Pons (tissue), 1 donor: ENCODE measurements around the gene ZKSCAN5.
"Not testable (repeated sequence)": the region's sequence is repeated elsewhere in the genome, so short reads cannot be mapped to it uniquely, and the experiment has no call there.

ENCODE experiments used
- DNase-seq: peaks from one replicate; pipeline ENCODE4 v3.0.0-alpha.2; 2016; ENCODE audit warnings: low spot score

ZKSCAN5 gene

DNA sequence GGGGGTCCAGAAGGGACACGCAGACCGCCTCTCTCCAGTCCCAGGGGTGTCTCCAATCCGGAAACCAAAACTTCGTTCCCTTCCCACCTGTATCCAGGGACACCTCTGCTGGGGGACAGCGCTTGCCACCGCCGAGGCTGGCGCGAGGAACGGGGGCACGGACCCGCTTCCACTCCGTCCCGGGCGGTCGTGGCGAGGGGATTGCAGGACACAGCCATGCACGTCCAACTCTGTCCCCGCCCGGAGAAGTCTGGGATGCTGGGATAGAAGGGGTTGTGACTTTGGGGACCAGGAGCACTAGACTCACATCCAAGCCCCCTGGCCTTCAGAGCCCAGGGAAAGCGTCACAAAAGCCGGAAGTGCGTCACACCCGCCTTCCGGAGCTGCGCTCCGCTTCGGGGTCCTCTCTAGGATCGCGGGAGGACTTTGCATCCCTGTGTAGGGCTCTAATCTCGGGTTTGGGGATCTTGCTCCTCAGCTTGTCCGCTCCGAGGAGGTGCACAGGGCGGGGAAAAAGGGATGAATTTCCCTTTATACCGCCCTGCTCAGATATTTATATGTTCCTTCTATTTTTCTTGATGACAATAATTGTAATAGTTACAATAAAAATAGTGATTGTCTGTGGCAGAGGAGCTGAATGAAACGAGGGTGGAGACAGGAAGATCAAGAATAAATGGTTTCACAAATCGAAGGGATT is 47.5 kb downstream of the ZKSCAN5 start, which contains the start of gene FAM200A:
FAM200A (minus strand) TSS at position 348 of the 697 bp plus-strand sequence. CDS start 3,707 bp downstream, outside the sequence.
- DNase-seq = peak; percentile 90

DNA sequence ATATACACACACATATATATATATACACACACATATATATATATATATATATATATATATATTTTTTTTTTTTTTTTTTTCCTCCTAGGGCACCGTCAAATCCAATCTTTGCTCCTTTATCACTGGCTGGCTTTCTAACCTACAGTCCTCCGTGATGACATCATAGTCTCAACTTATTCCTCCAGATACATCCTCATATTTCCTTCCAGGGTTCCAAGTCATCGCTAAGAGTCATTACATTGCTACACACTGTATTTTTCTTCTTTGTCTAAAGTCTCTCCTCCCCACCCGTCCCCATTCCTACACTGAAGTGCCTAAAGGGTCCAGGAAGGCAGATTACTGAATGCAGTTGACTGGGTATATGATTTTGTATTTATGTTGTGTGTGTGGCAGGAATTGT is 48.6 kb downstream of the ZKSCAN5 start:
- no peak for DNase-seq

- DNase-seq = no peak
Observed at GRCh38 chr7:99554939-99555338, 50.5 kb downstream of the ZKSCAN5 start.

- no peak for DNase-seq
Observed at GRCh38 chr7:99557196-99557607, 52.7 kb downstream of the ZKSCAN5 start.

GRCh38 chr7:99557940-99558305 is 53.5 kb downstream of the ZKSCAN5 start:
- DNase-seq = no peak

GRCh38 chr7:99558306-99559174 is 54.1 kb downstream of the ZKSCAN5 start, which contains the start of gene ZNF655:
Gene ZNF655 (plus strand): TSS chr7:99558642. CDS start chr7:99560560, 1,918 bp downstream.
- DNase-seq = peak; percentile 76

- no peak for DNase-seq
Observed at GRCh38 chr7:99559175-99559915, 54.9 kb downstream of the ZKSCAN5 start.

DNA sequence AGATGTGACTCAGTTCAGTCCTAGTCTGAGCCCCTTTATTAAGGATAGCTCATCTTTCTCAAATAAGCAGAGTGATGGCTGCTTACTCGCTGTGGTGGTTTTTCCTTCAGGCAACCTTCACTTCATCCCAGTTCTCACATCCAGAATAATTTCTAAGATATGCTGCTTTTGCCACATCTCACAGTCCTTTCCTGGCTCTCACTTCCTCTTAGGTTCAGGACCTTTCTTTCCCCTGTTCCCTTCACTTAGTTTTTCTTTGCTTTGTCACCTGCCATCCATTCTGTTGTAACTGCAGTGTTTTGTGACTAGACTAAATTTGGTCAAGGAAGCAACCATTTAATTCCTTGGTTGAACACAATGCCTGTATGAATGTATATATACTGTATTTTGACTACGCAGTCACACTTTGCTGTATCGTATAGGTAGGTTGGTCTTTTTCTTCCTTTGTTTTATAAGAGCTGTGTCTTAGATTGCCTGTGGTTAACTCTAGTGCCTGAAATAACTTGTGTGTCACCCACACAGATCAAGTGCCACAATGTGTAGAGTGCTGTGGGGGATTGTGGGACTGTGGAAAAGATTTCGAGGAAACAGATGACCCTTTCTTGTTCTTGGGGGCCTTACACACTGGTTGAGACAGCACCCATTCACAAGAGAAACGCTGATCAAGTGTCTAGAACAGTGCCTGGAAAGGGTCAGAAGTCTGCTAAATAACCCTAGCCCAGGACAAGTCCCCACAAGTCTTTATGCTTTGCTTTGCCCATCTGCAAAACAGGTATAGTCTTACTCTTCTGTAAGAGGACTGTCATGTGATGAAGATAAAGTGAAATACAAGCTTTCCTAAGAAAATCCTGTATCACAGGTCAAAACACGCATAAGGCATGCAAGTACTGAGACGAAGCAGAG is 56.6 kb downstream of the ZKSCAN5 start:
- DNase-seq = no peak

DNA sequence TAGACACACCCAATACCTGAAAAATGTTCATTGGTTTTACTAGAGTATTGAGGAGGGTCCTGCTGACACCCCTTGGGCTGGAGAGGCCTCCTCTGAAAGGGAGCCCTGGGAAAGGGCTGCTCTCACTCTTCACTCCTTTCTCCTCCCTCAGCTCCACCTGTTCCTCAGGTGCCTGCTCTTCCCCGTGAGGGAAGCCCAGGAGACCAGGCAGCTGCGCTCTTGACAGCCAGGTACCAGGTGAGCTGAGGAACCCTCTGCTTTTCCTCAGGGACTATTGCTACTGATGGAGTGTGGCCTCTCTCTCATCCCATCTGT is 57.2 kb downstream of the ZKSCAN5 start:
- no peak for DNase-seq

GRCh38 chr7:99562114-99562784 is 57.8 kb downstream of the ZKSCAN5 start:
- no peak for DNase-seq

DNA sequence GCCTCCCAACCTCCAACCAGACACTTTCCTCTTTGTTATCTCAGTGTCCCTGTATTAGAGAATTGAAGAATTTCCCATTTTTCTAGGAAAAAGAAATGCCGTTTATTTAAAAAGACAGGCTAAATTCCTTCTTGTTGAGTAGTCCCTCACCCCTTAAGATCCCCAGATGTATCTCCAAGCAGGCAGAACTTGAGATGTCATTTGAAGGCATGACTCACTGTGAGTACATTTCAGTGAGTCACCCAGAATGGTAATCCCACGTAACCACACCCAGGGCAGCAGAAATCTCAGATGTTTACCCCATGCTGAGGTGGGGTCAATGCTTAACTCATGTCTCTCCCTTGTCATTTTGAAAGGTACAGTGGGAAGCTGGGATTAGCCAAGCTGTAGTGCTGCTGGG is 58.4 kb downstream of the ZKSCAN5 start:
- DNase-seq = no peak

- DNase-seq = no peak
Observed at GRCh38 chr7:99563650-99564049, 59.2 kb downstream of the ZKSCAN5 start.

GRCh38 chr7:99568770-99569169 is 64.3 kb downstream of the ZKSCAN5 start:
- DNase-seq = not testable (repeated sequence)

- DNase-seq = no peak
Observed at GRCh38 chr7:99571768-99572167, 67.3 kb downstream of the ZKSCAN5 start.

GRCh38 chr7:99573257-99573656 is 68.8 kb downstream of the ZKSCAN5 start:
- no peak for DNase-seq

DNA sequence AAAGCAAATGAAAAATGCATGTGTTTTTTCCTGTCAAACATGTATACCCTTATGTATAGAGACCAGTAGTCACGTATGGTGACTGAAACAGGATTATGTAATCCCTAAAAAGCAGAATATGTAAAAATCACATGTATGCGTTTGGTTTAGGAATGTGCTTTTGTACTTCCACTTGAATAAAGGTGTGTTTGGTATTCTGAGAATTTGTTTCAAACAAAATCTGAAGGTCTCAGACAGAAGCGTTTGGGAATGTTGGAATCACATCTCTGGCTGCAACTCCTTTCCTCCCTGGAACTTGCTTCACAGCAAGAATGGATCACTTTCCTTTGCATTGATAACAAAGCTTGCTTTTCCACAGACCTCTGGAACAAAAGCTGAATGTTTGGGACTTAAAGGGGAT is 71.8 kb downstream of the ZKSCAN5 start:
- DNase-seq = no peak

- peak; percentile 81 for DNase-seq
Observed at GRCh38 chr7:99579281-99579955, 75.0 kb downstream of the ZKSCAN5 start.

DNA sequence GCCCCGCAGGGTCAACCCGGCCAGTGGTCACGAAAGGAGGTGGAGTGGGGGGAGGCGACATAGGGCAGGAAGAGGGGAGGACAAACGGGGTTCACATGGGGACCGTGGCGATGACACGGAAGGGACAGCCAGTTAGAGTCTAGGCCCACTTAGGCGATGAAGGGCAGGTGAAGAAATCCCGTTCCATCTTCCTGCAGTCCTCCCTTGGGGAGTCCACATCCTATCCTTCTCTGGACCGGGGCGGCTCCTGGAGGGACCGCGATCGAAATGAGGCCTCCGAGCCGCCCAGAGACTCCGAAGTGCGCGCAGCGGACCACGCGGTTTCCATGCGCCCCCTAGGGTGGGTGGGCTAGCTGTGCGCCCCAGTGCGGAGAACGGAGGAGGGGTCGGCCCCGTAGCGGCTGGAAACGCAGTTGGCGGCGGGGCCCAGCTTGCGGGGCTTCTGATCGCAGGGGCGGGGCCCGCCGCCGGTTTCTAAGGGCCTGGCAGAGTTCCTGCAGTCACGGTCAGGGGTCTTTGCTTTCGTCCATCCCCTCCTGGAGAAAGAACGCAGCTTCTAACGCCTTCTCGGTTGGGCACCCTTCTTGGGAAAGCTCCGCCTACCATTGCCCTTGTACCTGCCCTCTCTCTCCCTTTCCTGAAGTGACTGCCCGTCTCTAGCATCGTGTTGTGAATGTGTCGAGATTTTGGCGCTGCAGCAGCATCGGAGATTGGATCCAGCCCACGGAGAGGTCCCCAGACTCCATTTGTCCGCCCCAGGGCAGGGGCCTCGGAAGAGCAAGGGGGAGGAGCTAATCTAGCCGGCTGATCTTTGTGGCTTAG is 75.7 kb downstream of the ZKSCAN5 start:
- DNase-seq = no peak

DNA sequence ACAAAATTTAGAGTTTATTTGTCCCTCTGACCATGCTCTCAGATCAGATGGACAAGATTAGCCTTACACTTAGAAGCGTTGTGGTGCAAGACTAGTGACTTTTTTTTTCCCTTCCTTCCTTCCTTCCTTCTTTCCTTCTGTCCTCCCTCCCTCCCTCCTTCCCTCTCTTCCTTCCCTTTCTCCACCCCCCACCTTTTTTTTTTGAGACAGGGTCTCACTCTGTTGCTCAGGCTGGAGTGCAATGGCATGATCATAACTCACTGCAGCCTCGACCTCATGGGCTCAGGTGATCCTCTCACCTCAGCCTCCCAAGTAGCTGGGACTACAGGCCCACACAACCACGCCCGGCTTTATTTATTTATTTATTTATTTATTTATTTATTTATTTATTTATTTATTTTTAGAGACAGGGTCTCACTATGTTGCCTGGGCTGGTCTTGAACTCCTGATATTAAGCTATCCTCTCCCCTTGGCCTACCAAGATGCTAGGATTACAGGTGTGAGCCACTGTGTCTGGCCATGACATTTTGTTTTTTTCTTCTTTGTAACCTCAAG is 76.4 kb downstream of the ZKSCAN5 start:
- not testable (repeated sequence) for DNase-seq
